GM12878 (cell line): ENCODE results near the gene C4orf36. TPM values are rescaled to one million over a fixed set of nuclear protein-coding genes. Genes with fewer than 3 reads are reported as not detected.

Source experiments
- ATF7 ChIP-seq: fragments of 450-650 bp; IDR thresholded peaks from 2 replicates; pipeline ENCODE4 v1.6.1; 2016; ENCODE audit warnings: low read depth, mild to moderate bottlenecking
- BACH1 ChIP-seq: fragments of 450-650 bp; IDR thresholded peaks from 2 replicates; pipeline ENCODE4 v1.6.1; 2017; ENCODE audit warnings: mild to moderate bottlenecking, borderline replicate concordance
- BHLHE40 ChIP-seq, 2 experiments: fragments of 450-650 bp in 1 of 2; IDR thresholded peaks; 2 replicates each; pipeline ENCODE4 v1.6.1; 2011 to 2017; ENCODE audit warnings: low read depth in 2 of 2, borderline replicate concordance in 1 of 2, improper control_type of control experiment in 1 of 2, low read length in 1 of 2, mild to moderate bottlenecking in 1 of 2
- CHD2 ChIP-seq: IDR thresholded peaks from 2 replicates; pipeline ENCODE4 v1.6.1; 2011; ENCODE audit warnings: low read depth, low read length, improper control_type of control experiment, borderline replicate concordance
- CREM ChIP-seq: IDR thresholded peaks from 2 replicates; pipeline ENCODE4 v1.6.1; 2014; ENCODE audit warnings: antibody characterized with exemption, low read depth
- EED ChIP-seq: sonication (generic); IDR thresholded peaks from 2 replicates; pipeline ENCODE4 v1.6.1; 2016; ENCODE audit warnings: antibody characterized with exemption, low read depth
- EGR1 ChIP-seq, 2 experiments: IDR thresholded peaks; 1 replicate in 1 of 2; 2 replicates in 1 of 2; pipeline ENCODE4 v1.6.1; 2011 to 2012; ENCODE audit warnings: low read depth in 2 of 2, low read length in 2 of 2, borderline replicate concordance in 1 of 2, mild to moderate bottlenecking in 1 of 2, moderate library complexity in 1 of 2
- FOS ChIP-seq: IDR thresholded peaks from 3 replicates; pipeline ENCODE4 v1.6.1; 2011; ENCODE audit warnings: borderline replicate concordance; ENCODE audit not compliant: insufficient read length; ENCODE audit errors: extremely low read depth
- GATAD2B ChIP-seq: fragments of 450-650 bp; conservative IDR thresholded peaks from 2 replicates; pipeline ENCODE4 v1.6.1; 2017; ENCODE audit warnings: low read depth, mild to moderate bottlenecking, moderate library complexity
- HDGF ChIP-seq: fragments of 450-650 bp; IDR thresholded peaks from 2 replicates; pipeline ENCODE4 v1.6.1; 2016; ENCODE audit warnings: antibody characterized with exemption
- IKZF2 ChIP-seq, 2 experiments: fragments of 450-650 bp; IDR thresholded peaks; 2 replicates each; pipeline ENCODE4 v1.6.1; 2017; ENCODE audit warnings: mild to moderate bottlenecking in 2 of 2, moderate library complexity in 2 of 2
- JUND ChIP-seq: IDR thresholded peaks from 2 replicates; pipeline ENCODE4 v1.6.1; 2012; ENCODE audit warnings: low read depth, mild to moderate bottlenecking, low read length, improper control_type of control experiment, moderate library complexity
- MEF2B ChIP-seq: fragments of 450-650 bp; IDR thresholded peaks from 2 replicates; pipeline ENCODE4 v1.6.1; 2018; ENCODE audit warnings: mild to moderate bottlenecking, moderate library complexity; ENCODE audit not compliant: partially characterized antibody, poor library complexity, severe bottlenecking
- MYB ChIP-seq: fragments of 150-350 bp; IDR thresholded peaks from 2 replicates; pipeline ENCODE4 v1.6.1; 2014; ENCODE audit warnings: mild to moderate bottlenecking, low read depth, low read length, borderline replicate concordance
- NBN ChIP-seq: fragments of 450-650 bp; IDR thresholded peaks from 2 replicates; pipeline ENCODE4 v1.6.1; 2016
- RAD51 ChIP-seq: fragments of 450-650 bp; IDR thresholded peaks from 2 replicates; pipeline ENCODE4 v1.6.1; 2016; ENCODE audit warnings: moderate library complexity, mild to moderate bottlenecking, inconsistent platforms
- RUNX3 ChIP-seq: IDR thresholded peaks from 2 replicates; pipeline ENCODE4 v1.6.1; 2012; ENCODE audit warnings: low read length, inconsistent platforms
- STAT1 ChIP-seq: fragments of 450-650 bp; conservative IDR thresholded peaks from 2 replicates; pipeline ENCODE4 v1.6.1; 2014; ENCODE audit warnings: antibody characterized with exemption, mild to moderate bottlenecking
- STAT3 ChIP-seq: IDR thresholded peaks from 2 replicates; pipeline ENCODE4 v1.6.1; 2011; ENCODE audit warnings: low read depth, low read length, improper control_type of control experiment
- ZNF384 ChIP-seq: IDR thresholded peaks from 2 replicates; pipeline ENCODE4 v1.6.1; 2012; ENCODE audit warnings: low read depth, mild to moderate bottlenecking, low read length, improper control_type of control experiment, borderline replicate concordance
- ZZZ3 ChIP-seq: IDR thresholded peaks from 2 replicates; pipeline ENCODE4 v1.6.1; 2011; ENCODE audit warnings: low read depth; ENCODE audit not compliant: control insufficient read depth, insufficient read length
- polyA plus RNA-seq, 11 experiments: library from polyadenylated mRNA; depleted of rRNA in 4 of 11; unstranded in 6 of 11; stranded (reverse) in 5 of 11; fragments of >200 nt; fragmentation: Nextera tagmentation in 4 of 11; fragmentation: Illumina TruSeq in 1 of 11; extraction: Ambion mirVana in 4 of 11; extraction: Trizol in 1 of 11; gene quantifications; 1 replicate in 1 of 11; 2 replicates in 10 of 11; pipeline versions ENCODE4 v1.2.1 to v1.2.3, GENCODE V29; 2011 to 2016; ENCODE audit warnings: inconsistent platforms in 2 of 11, missing spikeins in 2 of 11, low read depth in 1 of 11
- total RNA-seq, 4 experiments: library from RNA; depleted of rRNA in 3 of 4; stranded (reverse); fragments of >200 nt in 3 of 4; fragmentation: Illumina TruSeq in 1 of 4; extraction: Trizol in 1 of 4; gene quantifications; 2 replicates each; pipeline versions ENCODE4 v1.2.1 to v1.2.3, GENCODE V29; 2013 to 2021
- TF ChIP-seq, protein P1 (sequence below): IDR thresholded peaks from 2 replicates; pipeline ENCODE4 v1.6.1; 2012; ENCODE audit warnings: low read depth, low read length, improper control_type of control experiment
- TF ChIP-seq, protein P2 (sequence below): IDR thresholded peaks from 2 replicates; pipeline ENCODE4 v1.6.1; 2012; ENCODE audit warnings: low read depth, low read length, improper control_type of control experiment
- TF ChIP-seq, protein P3 (sequence below): IDR thresholded peaks from 2 replicates; pipeline ENCODE4 v1.6.1; 2011; ENCODE audit warnings: borderline replicate concordance, low read depth, mild to moderate bottlenecking, moderate library complexity, low read length; ENCODE audit not compliant: insufficient read depth, poor library complexity, severe bottlenecking
- TF ChIP-seq, protein P4 (sequence below): IDR thresholded peaks from 2 replicates; pipeline ENCODE4 v1.6.1; 2011; ENCODE audit warnings: borderline replicate concordance, low read depth, mild to moderate bottlenecking, moderate library complexity, mixed read lengths, low read length; ENCODE audit not compliant: insufficient read depth; ENCODE audit errors: extremely low read length

C4orf36 gene
- total and polyA plus RNA-seq, 10 of the 15 experiments (the other 5 are each of a cell fraction or from before 2014, with no cell fraction given), result 0.35 to 2.7 (median 1.3) TPM; not detected in 2

DNA sequence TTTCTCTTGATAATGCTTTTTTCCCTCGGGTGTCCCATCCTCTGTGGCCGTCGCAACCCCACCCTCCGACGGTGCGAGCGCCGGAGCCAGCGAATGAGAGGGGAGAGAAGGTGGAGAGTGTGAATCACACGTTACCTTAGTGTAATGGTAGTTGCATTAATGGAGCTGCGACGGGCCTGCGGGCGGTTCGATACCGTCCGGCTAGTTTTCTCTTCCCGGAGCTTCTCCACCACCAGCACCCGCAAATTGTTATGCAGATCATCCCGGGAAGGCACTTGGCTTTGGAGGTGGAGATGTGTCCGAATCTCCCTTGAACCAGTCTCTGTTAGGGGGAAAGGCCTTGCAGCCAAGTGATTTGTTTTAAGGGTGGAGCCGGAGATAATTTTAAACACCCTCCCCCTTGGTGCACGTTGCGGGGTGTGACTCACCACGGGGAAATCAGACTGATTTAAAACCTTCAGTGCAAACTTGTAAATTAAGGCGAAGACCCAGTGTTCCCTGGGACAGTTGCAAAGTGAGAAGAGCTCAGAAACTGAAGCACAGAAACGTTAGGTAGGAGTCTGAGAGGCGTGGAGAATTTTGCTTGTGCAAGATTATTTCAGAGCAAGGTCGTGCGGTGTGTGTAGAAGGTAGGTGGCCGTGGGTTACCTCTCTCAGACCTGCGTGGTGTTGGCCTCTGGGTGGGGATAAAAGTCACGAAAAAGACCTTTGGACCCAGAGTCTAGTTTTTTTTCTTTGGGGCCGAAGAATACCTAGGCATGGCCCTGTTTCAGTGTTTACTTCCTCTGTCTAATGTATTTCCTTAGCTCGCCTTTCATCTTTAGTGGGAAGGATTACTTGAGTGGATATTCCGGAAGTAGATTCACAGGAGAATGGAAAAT is 43.9 kb upstream of the C4orf36 start (continued):
- TF ChIP-seq RUNX3, result peak; percentile 14; the same call in 1 of the 2 replicates
- TF ChIP-seq STAT1, result no peak
- no peak for TF ChIP-seq FOS
- TF ChIP-seq ATF7, result peak; percentile 70
- TF ChIP-seq MYB, result 0 out of 2 replicates have a peak, but pooled peaks have one; percentile 14
- peak; percentile 86 for TF ChIP-seq ZNF384
- TF ChIP-seq, protein P1, sequence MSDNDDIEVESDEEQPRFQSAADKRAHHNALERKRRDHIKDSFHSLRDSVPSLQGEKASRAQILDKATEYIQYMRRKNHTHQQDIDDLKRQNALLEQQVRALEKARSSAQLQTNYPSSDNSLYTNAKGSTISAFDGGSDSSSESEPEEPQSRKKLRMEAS, result peak; percentile 65; the same call in 1 of the 2 replicates
- no peak for TF ChIP-seq STAT3
- TF ChIP-seq EGR1 (IDR thresholded peaks at IDR 0.05; ENCODE audit: borderline replicate concordance in 1 of 2, low read depth in 2 of 2, low read length in 2 of 2), result no peak
- peak; percentile 21; the same call in 1 of the 2 replicates for TF ChIP-seq GATAD2B
- TF ChIP-seq ZZZ3, result no peak
- no peak for TF ChIP-seq JUND
- TF ChIP-seq, protein P2, sequence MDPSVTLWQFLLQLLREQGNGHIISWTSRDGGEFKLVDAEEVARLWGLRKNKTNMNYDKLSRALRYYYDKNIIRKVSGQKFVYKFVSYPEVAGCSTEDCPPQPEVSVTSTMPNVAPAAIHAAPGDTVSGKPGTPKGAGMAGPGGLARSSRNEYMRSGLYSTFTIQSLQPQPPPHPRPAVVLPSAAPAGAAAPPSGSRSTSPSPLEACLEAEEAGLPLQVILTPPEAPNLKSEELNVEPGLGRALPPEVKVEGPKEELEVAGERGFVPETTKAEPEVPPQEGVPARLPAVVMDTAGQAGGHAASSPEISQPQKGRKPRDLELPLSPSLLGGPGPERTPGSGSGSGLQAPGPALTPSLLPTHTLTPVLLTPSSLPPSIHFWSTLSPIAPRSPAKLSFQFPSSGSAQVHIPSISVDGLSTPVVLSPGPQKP, result no peak
- peak; percentile 68 to 71; a peak in 3 of 4 replicates for TF ChIP-seq BHLHE40 (IDR thresholded peaks at IDR 0.05; ENCODE audit: borderline replicate concordance in 1 of 2, low read depth in 2 of 2, low read length in 1 of 2)
- no peak for TF ChIP-seq MEF2B
- TF ChIP-seq CREM, result 0 out of 2 replicates have a peak, but pooled peaks have one; percentile 7
- 0 out of 2 replicates have a peak, but pooled peaks have one; percentile 28 for TF ChIP-seq RAD51
- TF ChIP-seq, protein P3, sequence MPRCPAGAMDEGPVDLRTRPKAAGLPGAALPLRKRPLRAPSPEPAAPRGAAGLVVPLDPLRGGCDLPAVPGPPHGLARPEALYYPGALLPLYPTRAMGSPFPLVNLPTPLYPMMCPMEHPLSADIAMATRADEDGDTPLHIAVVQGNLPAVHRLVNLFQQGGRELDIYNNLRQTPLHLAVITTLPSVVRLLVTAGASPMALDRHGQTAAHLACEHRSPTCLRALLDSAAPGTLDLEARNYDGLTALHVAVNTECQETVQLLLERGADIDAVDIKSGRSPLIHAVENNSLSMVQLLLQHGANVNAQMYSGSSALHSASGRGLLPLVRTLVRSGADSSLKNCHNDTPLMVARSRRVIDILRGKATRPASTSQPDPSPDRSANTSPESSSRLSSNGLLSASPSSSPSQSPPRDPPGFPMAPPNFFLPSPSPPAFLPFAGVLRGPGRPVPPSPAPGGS, result no peak
- TF ChIP-seq, protein P4, sequence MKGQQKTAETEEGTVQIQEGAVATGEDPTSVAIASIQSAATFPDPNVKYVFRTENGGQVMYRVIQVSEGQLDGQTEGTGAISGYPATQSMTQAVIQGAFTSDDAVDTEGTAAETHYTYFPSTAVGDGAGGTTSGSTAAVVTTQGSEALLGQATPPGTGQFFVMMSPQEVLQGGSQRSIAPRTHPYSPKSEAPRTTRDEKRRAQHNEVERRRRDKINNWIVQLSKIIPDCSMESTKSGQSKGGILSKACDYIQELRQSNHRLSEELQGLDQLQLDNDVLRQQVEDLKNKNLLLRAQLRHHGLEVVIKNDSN, result no peak
- TF ChIP-seq IKZF2 (IDR thresholded peaks at IDR 0.05), result peak; percentile 56 to 62
- TF ChIP-seq EED, result peak; percentile 56
- TF ChIP-seq CHD2, result peak; percentile 43; the same call in 1 of the 2 replicates
- peak; percentile 79 for TF ChIP-seq BACH1
- no peak for TF ChIP-seq HDGF
- TF ChIP-seq NBN, result peak; percentile 72; the same call in 1 of the 2 replicates
